ENCODE data around the gene JMJD8. TPM values are rescaled to one million over a fixed set of nuclear protein-coding genes. Genes with fewer than 3 reads are reported as not detected.

Gene JMJD8
- total RNA-seq, 1 experiment from 2014 or later = 121 TPM

DNA sequence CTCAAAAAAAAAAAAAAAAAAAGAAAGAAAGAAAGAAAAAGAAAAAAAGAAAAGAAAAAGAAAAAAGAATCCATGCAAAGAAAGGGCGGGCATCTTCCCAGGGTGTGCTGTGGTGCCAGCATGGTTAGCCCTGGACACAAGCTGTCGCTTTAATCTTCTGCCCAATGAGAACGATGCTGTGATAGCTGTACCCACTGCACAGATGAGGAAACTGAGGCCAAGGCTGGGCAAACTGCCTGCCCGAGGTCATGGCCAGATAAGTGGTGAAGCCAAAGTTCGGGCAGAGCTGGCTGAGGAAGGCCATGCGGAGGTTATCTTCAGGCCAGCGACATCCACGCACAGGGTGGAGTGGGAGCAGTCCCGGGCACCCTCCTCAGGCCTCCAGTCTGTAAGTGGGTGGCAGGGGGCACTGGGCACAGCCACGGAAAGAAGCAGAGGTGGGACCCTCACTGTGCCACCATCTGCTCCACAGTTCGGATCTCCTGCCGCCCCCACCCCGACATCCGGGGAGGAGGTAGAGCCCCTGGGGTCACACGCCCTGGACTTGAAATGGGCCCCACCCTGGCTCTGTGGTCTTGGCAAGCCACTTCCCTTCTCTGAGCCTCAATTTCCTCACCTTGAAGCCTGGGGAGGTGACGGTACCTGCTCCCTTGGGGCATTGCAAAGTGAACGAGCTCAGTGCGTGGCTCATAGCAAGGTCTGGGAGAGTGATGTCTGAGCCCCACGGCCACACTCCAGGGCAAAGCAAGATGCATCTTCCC lies 15.0 kb upstream of the JMJD8 start:
- Histone ChIP-seq H3K9me3 (ENCODE audit: control insufficient read depth in 1 of 2, insufficient read depth in 1 of 2, low read depth in 1 of 2, low read length in 2 of 2) (no peaks in the 10 kb centered on the region), H2AFZ (ENCODE audit: low read depth, low read length, poor library complexity, severe bottlenecking) (no peak overlapping the region), H3K9me2 (ENCODE audit: insufficient read depth) (no peaks in the 10 kb centered on the region), H3K27ac (ENCODE audit: low read depth, low read length) (no peak overlapping the region), H3K4me1 (ENCODE audit: control insufficient read depth in 1 of 2, insufficient read depth in 2 of 2, low read length in 2 of 2) (peaks cover 10 to 28% of the 10 kb centered on the region in 2 experiments), H3K27me3 (ENCODE audit: insufficient read depth, low read length) (no peaks in the 10 kb centered on the region), H4K20me1 (ENCODE audit: insufficient read depth) (no peaks in the 10 kb centered on the region), H3K9ac (ENCODE audit: low read length) (no peak overlapping the region), H3K36me3 (ENCODE audit: control insufficient read depth in 1 of 2, insufficient read depth in 2 of 2, low read length in 2 of 2) (no peaks in the 10 kb centered on the region; a peak in 2 of 4 replicates), H3K4me3 (replicated peaks in 1 of 2; ENCODE audit: low read depth in 1 of 2, low read length in 2 of 2) (no peak overlapping the region), H3K4me2 (ENCODE audit: low read length) (no peak overlapping the region), H3K79me2 (ENCODE audit: insufficient read depth, low read length) (peaks cover 29% of the 10 kb centered on the region)
- BruUV-seq (replicated peaks) = no TSS peak
- ChIA-PET CTCF (no interaction called here), POLR2A (no interaction called here), RAD21 (ENCODE audit: low non-redundant PET in 1 of 2, low total read pairs in 2 of 2, uncharacterized antibody in 2 of 2, unreplicated experiment in 2 of 2) (no interaction called here)
- DNase-seq (ENCODE audit: low read depth, low spot score) = no peak
- no peak for ATAC-seq
- intact Hi-C loops (cut with micrococcal nuclease) = no loop called here
- TF ChIP-seq SRF (IDR thresholded peaks at IDR 0.05; ENCODE audit: low read depth) = no peak
- no peak for TF ChIP-seq EGR1 (IDR thresholded peaks at IDR 0.05; ENCODE audit: low read depth)
- TF ChIP-seq, protein P1, sequence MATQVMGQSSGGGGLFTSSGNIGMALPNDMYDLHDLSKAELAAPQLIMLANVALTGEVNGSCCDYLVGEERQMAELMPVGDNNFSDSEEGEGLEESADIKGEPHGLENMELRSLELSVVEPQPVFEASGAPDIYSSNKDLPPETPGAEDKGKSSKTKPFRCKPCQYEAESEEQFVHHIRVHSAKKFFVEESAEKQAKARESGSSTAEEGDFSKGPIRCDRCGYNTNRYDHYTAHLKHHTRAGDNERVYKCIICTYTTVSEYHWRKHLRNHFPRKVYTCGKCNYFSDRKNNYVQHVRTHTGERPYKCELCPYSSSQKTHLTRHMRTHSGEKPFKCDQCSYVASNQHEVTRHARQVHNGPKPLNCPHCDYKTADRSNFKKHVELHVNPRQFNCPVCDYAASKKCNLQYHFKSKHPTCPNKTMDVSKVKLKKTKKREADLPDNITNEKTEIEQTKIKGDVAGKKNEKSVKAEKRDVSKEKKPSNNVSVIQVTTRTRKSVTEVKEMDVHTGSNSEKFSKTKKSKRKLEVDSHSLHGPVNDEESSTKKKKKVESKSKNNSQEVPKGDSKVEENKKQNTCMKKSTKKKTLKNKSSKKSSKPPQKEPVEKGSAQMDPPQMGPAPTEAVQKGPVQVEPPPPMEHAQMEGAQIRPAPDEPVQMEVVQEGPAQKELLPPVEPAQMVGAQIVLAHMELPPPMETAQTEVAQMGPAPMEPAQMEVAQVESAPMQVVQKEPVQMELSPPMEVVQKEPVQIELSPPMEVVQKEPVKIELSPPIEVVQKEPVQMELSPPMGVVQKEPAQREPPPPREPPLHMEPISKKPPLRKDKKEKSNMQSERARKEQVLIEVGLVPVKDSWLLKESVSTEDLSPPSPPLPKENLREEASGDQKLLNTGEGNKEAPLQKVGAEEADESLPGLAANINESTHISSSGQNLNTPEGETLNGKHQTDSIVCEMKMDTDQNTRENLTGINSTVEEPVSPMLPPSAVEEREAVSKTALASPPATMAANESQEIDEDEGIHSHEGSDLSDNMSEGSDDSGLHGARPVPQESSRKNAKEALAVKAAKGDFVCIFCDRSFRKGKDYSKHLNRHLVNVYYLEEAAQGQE (IDR thresholded peaks at IDR 0.05; ENCODE audit: low read depth) = no peak
- TF ChIP-seq, protein P2, sequence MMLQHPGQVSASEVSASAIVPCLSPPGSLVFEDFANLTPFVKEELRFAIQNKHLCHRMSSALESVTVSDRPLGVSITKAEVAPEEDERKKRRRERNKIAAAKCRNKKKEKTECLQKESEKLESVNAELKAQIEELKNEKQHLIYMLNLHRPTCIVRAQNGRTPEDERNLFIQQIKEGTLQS (IDR thresholded peaks at IDR 0.05) = no peak
- no peak for TF ChIP-seq CBX3 (IDR thresholded peaks at IDR 0.05; ENCODE audit: low read depth)
- no peak for TF ChIP-seq RAD21 (IDR thresholded peaks at IDR 0.05; ENCODE audit: low read depth)
- TF ChIP-seq ZNF274 (IDR thresholded peaks at IDR 0.05; ENCODE audit: low read depth, low read length) = no peak
- TF ChIP-seq EZH2 (IDR thresholded peaks at IDR 0.05) = no peak

Data from HCT116 (cell line).